ENCODE data around the gene ECHS1. TPM values are rescaled to one million over a fixed set of nuclear protein-coding genes. Genes with fewer than 3 reads are reported as not detected.
"Not testable (repeated sequence)": the region's sequence is repeated elsewhere in the genome, so short reads cannot be mapped to it uniquely, and the experiment has no call there.

Gene ECHS1
- total and polyA plus RNA-seq, 4 donors: 52.1 to 115 (median 100) TPM

GRCh38 chr10:133390597-133391248 is 17.6 kb upstream of the ECHS1 start:
- 93% methylated on average over 15 of the region's 19 CpGs for WGBS (ENCODE audit: insufficient coverage)
- Histone ChIP-seq H3K27ac (ENCODE audit: low read depth, low read length) (no peak overlapping the region), H3K27me3 (ENCODE audit: control insufficient read depth, insufficient read depth, low read length) (no peaks in the 10 kb centered on the region), H3K36me3 (ENCODE audit: control insufficient read depth, insufficient read depth, low read length) (peaks cover 42% of the 10 kb centered on the region), H3K9me3 (ENCODE audit: control insufficient read depth, insufficient read depth, low read length) (no peaks in the 10 kb centered on the region), H3K4me1 (ENCODE audit: control insufficient read depth, insufficient read depth, low read length) (peaks cover 16% of the 10 kb centered on the region), H3K4me3 (ENCODE audit: low read depth, low read length) (no peak overlapping the region)
- DNase-seq (ENCODE audit: low read depth in 4 of 6, low spot score in 6 of 6): no peak

DNA sequence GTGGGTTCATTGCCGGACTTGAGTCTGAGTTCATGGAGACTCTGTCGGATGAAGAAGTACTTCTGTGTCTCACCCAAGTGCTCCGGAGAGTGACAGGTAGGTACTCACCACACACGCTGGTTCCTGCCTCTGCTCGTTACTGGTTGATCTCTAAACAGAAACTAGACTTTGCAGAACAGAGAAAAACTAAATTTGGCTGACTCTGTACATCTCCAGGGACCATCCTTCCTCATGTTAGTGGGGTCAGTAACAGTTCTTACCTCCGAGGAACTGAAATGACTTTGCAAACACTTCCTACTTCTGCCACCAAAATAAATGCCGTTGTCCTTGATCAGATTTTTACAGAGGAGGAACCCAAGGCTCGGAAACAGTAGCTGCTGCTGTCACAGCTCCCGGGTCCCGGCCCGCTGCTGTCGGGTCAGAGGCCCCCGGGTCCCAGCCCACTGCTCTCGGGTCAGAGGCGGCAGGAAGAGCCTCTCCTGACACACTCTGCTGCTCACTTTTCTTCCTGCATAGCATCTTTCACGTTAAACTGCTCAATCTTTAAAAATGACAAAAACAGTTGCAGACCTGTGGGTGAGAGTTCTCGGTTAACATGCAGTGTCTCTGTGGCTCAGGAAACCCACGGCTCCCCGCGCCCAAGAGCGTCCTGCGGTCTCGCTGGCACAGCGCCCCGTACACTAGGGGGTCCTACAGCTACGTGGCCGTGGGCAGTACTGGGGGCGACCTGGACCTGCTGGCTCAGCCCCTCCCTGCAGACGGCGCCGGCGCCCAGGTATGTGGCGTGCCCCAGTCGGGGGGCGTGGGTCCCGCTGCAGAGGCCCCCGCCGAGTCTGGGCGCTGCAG is 16.0 kb upstream of the ECHS1 start:
- no peak overlapping the region for H3K27ac ChIP-seq (ENCODE audit: low read depth, low read length)
- peaks cover 47% of the 10 kb centered on the region for H3K36me3 ChIP-seq (ENCODE audit: control insufficient read depth, insufficient read depth, low read length)
- no peaks in the 10 kb centered on the region for H3K27me3 ChIP-seq (ENCODE audit: control insufficient read depth, insufficient read depth, low read length)
- peaks cover 4% of the 10 kb centered on the region for H3K4me1 ChIP-seq (ENCODE audit: control insufficient read depth, insufficient read depth, low read length)
- DNase-seq (ENCODE audit: low read depth in 4 of 6, low spot score in 6 of 6): no peak
- H3K9me3 ChIP-seq (ENCODE audit: control insufficient read depth, insufficient read depth, low read length): no peaks in the 10 kb centered on the region
- WGBS (ENCODE audit: insufficient coverage): 88% methylated on average over 27 of the region's 39 CpGs
- no peak overlapping the region for H3K4me3 ChIP-seq (ENCODE audit: low read depth, low read length)

DNA sequence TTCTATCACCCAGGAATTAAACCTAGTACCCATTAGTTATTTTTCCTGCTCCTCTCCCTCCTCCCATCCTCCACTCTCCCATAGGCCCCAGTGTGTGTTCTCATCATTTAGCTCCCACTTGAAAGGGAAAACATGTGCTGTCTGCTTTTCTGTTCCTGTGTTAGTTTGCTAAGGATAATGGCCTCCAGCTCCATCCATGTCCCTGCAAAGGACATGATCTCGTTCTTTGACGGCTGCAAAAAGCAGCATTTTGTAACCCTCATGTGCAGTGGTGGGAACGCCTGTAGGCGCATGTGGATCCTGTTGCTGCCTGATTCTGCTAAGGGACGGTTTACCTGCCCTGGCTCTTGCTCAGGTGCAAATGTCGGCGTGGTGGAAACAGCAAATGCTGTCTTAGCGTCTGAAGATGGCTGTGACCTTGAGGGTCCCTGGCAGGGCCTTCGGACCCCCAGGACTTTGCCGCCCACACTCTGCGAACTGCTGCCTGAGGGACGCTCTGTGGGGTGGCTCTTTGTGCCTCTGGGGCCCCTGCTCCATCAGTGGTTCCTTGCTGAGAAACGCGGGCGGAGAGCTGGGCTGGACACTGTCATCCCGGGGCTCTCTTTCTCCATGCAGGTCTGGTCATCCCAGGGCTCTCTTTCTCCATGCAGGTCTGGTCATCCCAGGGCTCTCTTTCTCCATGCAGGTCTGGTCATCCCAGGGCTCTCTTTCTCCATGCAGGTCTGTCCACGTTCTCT is 15.2 kb upstream of the ECHS1 start:
- DNase-seq (ENCODE audit: low read depth in 4 of 6, low spot score in 6 of 6): no peak
- peaks cover 52% of the 10 kb centered on the region for H3K36me3 ChIP-seq (ENCODE audit: control insufficient read depth, insufficient read depth, low read length)
- WGBS (ENCODE audit: insufficient coverage): 87% methylated on average over 17 of the region's 17 CpGs
- no peaks in the 10 kb centered on the region for H3K9me3 ChIP-seq (ENCODE audit: control insufficient read depth, insufficient read depth, low read length)
- H3K4me1 ChIP-seq (ENCODE audit: control insufficient read depth, insufficient read depth, low read length): peaks cover 1% of the 10 kb centered on the region
- no peaks in the 10 kb centered on the region for H3K27me3 ChIP-seq (ENCODE audit: control insufficient read depth, insufficient read depth, low read length)
- H3K27ac ChIP-seq (ENCODE audit: low read depth, low read length): no peak overlapping the region
- no peak overlapping the region for H3K4me3 ChIP-seq (ENCODE audit: low read depth, low read length)

DNA sequence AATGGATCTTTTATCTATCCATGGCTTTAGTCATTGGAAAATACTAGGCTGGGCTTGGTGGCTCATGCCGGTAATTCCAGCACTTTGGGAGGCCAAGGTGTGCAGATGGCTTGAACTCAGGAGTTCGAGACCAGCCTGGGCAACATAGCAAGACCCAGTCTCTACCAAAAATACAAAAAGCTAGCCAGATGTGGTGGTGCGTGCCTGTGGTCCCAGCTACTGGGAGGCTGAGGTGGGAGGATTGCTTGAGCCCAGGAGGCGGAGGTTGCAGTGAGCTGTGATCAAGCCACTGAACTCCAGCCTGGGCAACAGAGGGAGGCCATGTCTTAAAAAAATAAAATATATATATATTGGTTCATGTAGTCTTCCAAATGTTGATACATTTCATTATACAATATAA is 13.8 kb upstream of the ECHS1 start:
- not testable (repeated sequence) for DNase-seq (ENCODE audit: low read depth in 4 of 6, low spot score in 6 of 6); H3K27me3 ChIP-seq (ENCODE audit: control insufficient read depth, insufficient read depth, low read length); H3K9me3 ChIP-seq (ENCODE audit: control insufficient read depth, insufficient read depth, low read length); H3K27ac ChIP-seq (ENCODE audit: low read depth, low read length); H3K4me1 ChIP-seq (ENCODE audit: control insufficient read depth, insufficient read depth, low read length); H3K4me3 ChIP-seq (ENCODE audit: low read depth, low read length)
- WGBS (ENCODE audit: insufficient coverage): 100% methylated on average over 2 of the region's 4 CpGs
- H3K36me3 ChIP-seq (ENCODE audit: control insufficient read depth, insufficient read depth, low read length): peaks cover 54% of the 10 kb centered on the region

DNA sequence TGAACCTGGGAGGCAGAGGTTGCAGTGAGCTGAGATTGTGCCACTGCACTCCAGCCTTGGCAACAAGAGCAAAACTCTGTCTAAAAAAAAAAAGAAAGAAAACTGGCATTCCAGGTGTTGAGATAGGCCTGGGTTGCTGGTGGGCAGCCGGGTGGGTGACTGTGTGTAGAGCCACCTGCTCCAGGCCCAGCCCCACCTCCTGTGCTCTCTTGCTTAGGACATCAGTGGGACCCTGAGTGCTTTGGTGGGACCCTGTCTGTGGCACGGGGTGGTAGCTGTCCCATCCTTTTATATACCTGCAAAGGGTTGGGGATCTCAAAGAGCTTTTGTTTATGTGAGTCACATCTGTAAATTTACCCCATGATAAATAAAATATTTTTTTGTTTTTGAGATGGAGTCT is 12.1 kb upstream of the ECHS1 start:
- 100% methylated on average over 1 of the region's 2 CpGs for WGBS (ENCODE audit: insufficient coverage)
- Histone ChIP-seq H3K4me1 (ENCODE audit: control insufficient read depth, insufficient read depth, low read length) (peaks cover 13% of the 10 kb centered on the region), H3K9me3 (ENCODE audit: control insufficient read depth, insufficient read depth, low read length) (no peaks in the 10 kb centered on the region), H3K27ac (ENCODE audit: low read depth, low read length) (no peak overlapping the region), H3K4me3 (ENCODE audit: low read depth, low read length) (no peak overlapping the region), H3K36me3 (ENCODE audit: control insufficient read depth, insufficient read depth, low read length) (peaks cover 50% of the 10 kb centered on the region), H3K27me3 (ENCODE audit: control insufficient read depth, insufficient read depth, low read length) (no peaks in the 10 kb centered on the region)
- DNase-seq (ENCODE audit: low read depth in 4 of 6, low spot score in 6 of 6): no peak

GRCh38 chr10:133384071-133384470 is 10.9 kb upstream of the ECHS1 start:
- Histone ChIP-seq H3K4me1 (ENCODE audit: control insufficient read depth, insufficient read depth, low read length) (peaks cover 21% of the 10 kb centered on the region), H3K9me3 (ENCODE audit: control insufficient read depth, insufficient read depth, low read length) (no peaks in the 10 kb centered on the region), H3K4me3 (ENCODE audit: low read depth, low read length) (no peak overlapping the region), H3K27me3 (ENCODE audit: control insufficient read depth, insufficient read depth, low read length) (no peaks in the 10 kb centered on the region), H3K36me3 (ENCODE audit: control insufficient read depth, insufficient read depth, low read length) (peaks cover 46% of the 10 kb centered on the region), H3K27ac (ENCODE audit: low read depth, low read length) (no peak overlapping the region)
- DNase-seq (ENCODE audit: low read depth in 4 of 6, low spot score in 6 of 6): no peak
- WGBS (ENCODE audit: insufficient coverage): 89% methylated on average over 13 of the region's 13 CpGs

- peaks cover 42% of the 10 kb centered on the region for H3K36me3 ChIP-seq (ENCODE audit: control insufficient read depth, insufficient read depth, low read length)
- DNase-seq (ENCODE audit: low read depth in 4 of 6, low spot score in 6 of 6): no peak
- H3K27me3 ChIP-seq (ENCODE audit: control insufficient read depth, insufficient read depth, low read length): no peaks in the 10 kb centered on the region
- H3K4me1 ChIP-seq (ENCODE audit: control insufficient read depth, insufficient read depth, low read length): peaks cover 23% of the 10 kb centered on the region
- no peak overlapping the region for H3K4me3 ChIP-seq (ENCODE audit: low read depth, low read length)
- no peaks in the 10 kb centered on the region for H3K9me3 ChIP-seq (ENCODE audit: control insufficient read depth, insufficient read depth, low read length)
- WGBS (ENCODE audit: insufficient coverage): no CpG with 5 or more reads among the region's 4 CpGs
- H3K27ac ChIP-seq (ENCODE audit: low read depth, low read length): no peak overlapping the region
Measured at GRCh38 chr10:133383551-133383950, 10.4 kb upstream of the ECHS1 start.

GRCh38 chr10:133381036-133381435 is 7.9 kb upstream of the ECHS1 start:
- no peak overlapping the region for H3K27ac ChIP-seq (ENCODE audit: low read depth, low read length)
- peaks cover 32% of the 10 kb centered on the region for H3K36me3 ChIP-seq (ENCODE audit: control insufficient read depth, insufficient read depth, low read length)
- peaks cover 45% of the 10 kb centered on the region for H3K4me1 ChIP-seq (ENCODE audit: control insufficient read depth, insufficient read depth, low read length)
- no peak for DNase-seq (ENCODE audit: low read depth in 4 of 6, low spot score in 6 of 6)
- WGBS (ENCODE audit: insufficient coverage): 95% methylated on average over 6 of the region's 8 CpGs
- H3K9me3 ChIP-seq (ENCODE audit: control insufficient read depth, insufficient read depth, low read length): no peaks in the 10 kb centered on the region
- H3K27me3 ChIP-seq (ENCODE audit: control insufficient read depth, insufficient read depth, low read length): no peaks in the 10 kb centered on the region
- H3K4me3 ChIP-seq (ENCODE audit: low read depth, low read length): no peak overlapping the region

DNA sequence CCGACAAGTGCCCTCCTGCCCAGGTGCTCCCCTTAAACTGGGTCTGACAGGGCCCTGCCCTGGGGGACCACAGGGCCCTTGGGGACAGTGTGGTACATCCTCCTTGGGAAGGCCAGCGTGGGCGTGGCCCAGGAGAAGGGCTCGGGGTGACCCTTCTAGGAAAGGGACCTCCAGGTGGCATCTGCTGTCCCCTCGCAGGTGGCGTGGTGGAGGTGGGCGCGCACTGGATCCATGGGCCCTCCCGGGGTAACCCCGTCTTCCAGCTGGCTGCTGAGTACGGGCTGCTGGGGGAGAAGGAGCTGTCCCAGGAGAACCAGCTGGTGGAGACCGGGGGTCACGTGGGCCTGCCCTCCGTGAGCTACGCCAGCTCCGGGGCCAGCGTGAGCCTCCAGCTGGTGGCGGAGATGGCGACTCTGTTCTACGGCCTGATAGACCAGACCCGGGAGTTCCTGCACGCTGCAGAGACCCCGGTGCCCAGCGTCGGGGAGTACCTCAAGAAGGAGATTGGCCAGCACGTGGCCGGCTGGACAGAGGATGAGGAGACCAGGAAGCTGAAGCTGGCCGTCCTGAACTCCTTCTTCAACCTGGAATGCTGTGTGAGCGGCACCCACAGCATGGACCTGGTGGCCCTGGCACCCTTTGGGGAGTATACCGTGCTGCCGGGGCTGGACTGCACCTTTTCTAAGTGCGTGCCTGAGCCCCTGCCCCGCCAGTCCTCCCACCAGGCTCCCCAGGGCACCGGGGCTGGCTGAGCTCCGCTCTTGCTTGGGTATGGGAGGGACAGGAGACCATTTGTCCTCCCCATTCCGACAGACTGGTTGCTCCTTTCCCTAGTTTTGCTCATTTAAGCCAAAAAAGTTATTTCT is 6.9 kb upstream of the ECHS1 start:
- no peak for DNase-seq (ENCODE audit: low read depth in 4 of 6, low spot score in 6 of 6)
- Histone ChIP-seq H3K9me3 (ENCODE audit: control insufficient read depth, insufficient read depth, low read length) (no peaks in the 10 kb centered on the region), H3K27ac (ENCODE audit: low read depth, low read length) (no peak overlapping the region), H3K36me3 (ENCODE audit: control insufficient read depth, insufficient read depth, low read length) (peaks cover 28% of the 10 kb centered on the region), H3K4me3 (ENCODE audit: low read depth, low read length) (peak overlapping the region; percentile 32), H3K4me1 (ENCODE audit: control insufficient read depth, insufficient read depth, low read length) (peaks cover 46% of the 10 kb centered on the region), H3K27me3 (ENCODE audit: control insufficient read depth, insufficient read depth, low read length) (no peaks in the 10 kb centered on the region)
- 87% methylated on average over 34 of the region's 36 CpGs for WGBS (ENCODE audit: insufficient coverage)

Measured in spinal cord (tissue), 10 donors.